GM21390 (cell line): ENCODE results near the gene EEA1.
"Not testable (repeated sequence)": the region's sequence is repeated elsewhere in the genome, so short reads cannot be mapped to it uniquely, and the experiment has no call there.

Experiments used
- ATAC-seq: cut with Tn5 transposase; IDR thresholded peaks from one replicate; pipeline ENCODE4 v1.9.1; 2021; ENCODE audit not compliant: unreplicated experiment

Gene EEA1

GRCh38 chr12:92928962-92929915 lies at the start of gene EEA1:
Gene EEA1 (minus strand): TSS chr12:92929295. CDS start chr12:92929066, 229 bp downstream.
- ATAC-seq = peak; percentile 83

- ATAC-seq = no peak
These were observed 49.5 kb upstream of the EEA1 start for GRCh38 chr12:92978607-92979006.

- ATAC-seq = no peak
These were observed 48.2 kb upstream of the EEA1 start for GRCh38 chr12:92977326-92977725.

GRCh38 chr12:92974759-92975158 lies 45.7 kb upstream of the EEA1 start:
- no peak for ATAC-seq

GRCh38 chr12:92973614-92974013 lies 44.5 kb upstream of the EEA1 start:
- peak; percentile 46 for ATAC-seq

- ATAC-seq = no peak
These were observed 42.9 kb upstream of the EEA1 start for GRCh38 chr12:92971859-92972524.

GRCh38 chr12:92968176-92968813 lies 39.2 kb upstream of the EEA1 start:
- ATAC-seq = no peak

GRCh38 chr12:92964378-92964777 lies 35.3 kb upstream of the EEA1 start:
- ATAC-seq = not testable (repeated sequence)

- no peak for ATAC-seq
These were observed 32.9 kb upstream of the EEA1 start for GRCh38 chr12:92961949-92962348.

- ATAC-seq = no peak
These were observed 27.0 kb upstream of the EEA1 start for GRCh38 chr12:92955997-92956663.

- ATAC-seq = no peak
These were observed 24.7 kb upstream of the EEA1 start for GRCh38 chr12:92953747-92954146.

- no peak for ATAC-seq
These were observed 23.3 kb upstream of the EEA1 start for GRCh38 chr12:92952394-92952793.

GRCh38 chr12:92951006-92951405 lies 21.9 kb upstream of the EEA1 start:
- no peak for ATAC-seq

- no peak for ATAC-seq
These were observed 20.9 kb upstream of the EEA1 start for GRCh38 chr12:92950011-92950410.

GRCh38 chr12:92949466-92949865 lies 20.4 kb upstream of the EEA1 start:
- no peak for ATAC-seq

- ATAC-seq = no peak
These were observed 18.6 kb upstream of the EEA1 start for GRCh38 chr12:92947589-92948215.

GRCh38 chr12:92945659-92946220 lies 16.6 kb upstream of the EEA1 start:
- no peak for ATAC-seq

GRCh38 chr12:92943482-92944250 lies 14.6 kb upstream of the EEA1 start:
- no peak for ATAC-seq

GRCh38 chr12:92942905-92943304 lies 13.8 kb upstream of the EEA1 start:
- no peak for ATAC-seq

GRCh38 chr12:92939116-92939515 lies 10.0 kb upstream of the EEA1 start:
- no peak for ATAC-seq
